HG03175 (cell line): ENCODE measurements around the gene ZNF292.
"Not testable (repeated sequence)": the region's sequence is repeated elsewhere in the genome, so short reads cannot be mapped to it uniquely, and the experiment has no call there.

ENCODE experiments used
- ATAC-seq: cut with Tn5 transposase; IDR thresholded peaks from one replicate; pipeline ENCODE4 v1.9.1; 2021; ENCODE audit warnings: mild to moderate bottlenecking, moderate library complexity; ENCODE audit not compliant: unreplicated experiment

The ZNF292 gene

GRCh38 chr6:87161299-87161698 is 5.9 kb downstream of the ZNF292 start:
- no peak for ATAC-seq

GRCh38 chr6:87164004-87164403 is 8.6 kb downstream of the ZNF292 start:
- no peak for ATAC-seq

DNA sequence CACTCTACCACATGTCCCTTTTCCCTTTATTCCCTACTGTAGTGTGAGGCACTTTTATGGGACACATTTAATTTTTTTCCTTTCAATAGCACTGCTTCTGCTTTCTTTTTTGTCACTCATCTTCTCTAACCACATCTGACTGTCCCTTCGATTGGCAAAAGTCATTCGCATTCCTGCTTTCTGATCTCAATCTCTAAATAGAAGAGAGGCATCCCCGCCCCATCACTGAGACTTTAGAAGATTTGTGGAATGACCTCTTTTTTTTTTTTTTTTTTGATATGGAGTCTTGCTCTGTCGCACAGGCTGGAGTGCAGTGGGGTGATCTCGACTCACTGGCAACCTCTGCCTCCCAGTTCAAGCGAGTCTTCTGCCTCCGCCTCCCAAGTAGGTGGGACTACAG is 9.1 kb downstream of the ZNF292 start:
- ATAC-seq: no peak

- no peak for ATAC-seq
Measured at GRCh38 chr6:87165185-87165584, 9.8 kb downstream of the ZNF292 start.

- no peak for ATAC-seq
Measured at GRCh38 chr6:87171938-87172633, 16.7 kb downstream of the ZNF292 start.

DNA sequence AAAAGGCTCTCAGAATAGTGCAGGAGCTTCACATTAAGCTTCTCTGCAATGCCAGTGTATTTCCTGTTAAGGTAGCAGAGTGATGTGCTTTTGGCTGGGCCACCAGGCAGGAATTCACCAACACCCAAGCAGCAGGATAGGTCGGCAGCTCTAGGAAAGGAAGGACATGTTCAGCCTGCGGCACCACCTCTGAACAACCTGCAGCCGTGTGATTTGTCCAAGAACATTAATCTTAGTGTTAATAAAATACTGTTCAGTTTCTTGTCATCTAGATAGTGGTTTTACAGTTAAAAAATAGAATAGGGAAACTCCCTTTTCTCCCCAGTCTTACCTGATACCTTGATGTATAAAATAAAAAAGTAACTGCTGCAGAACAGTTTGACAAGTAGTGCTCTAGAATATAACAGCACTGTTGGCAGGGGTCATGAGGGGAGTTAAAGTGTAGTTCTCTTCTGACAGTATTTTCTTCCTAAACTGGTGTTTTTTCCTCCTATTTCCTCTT is 18.8 kb downstream of the ZNF292 start:
- ATAC-seq: no peak

- ATAC-seq: no peak
Measured at GRCh38 chr6:87176493-87176892, 21.1 kb downstream of the ZNF292 start.

GRCh38 chr6:87180105-87180728 is 24.9 kb downstream of the ZNF292 start:
- ATAC-seq: no peak

- no peak for ATAC-seq
Measured at GRCh38 chr6:87181903-87182302, 26.5 kb downstream of the ZNF292 start.

- peak; percentile 63 for ATAC-seq
Measured at GRCh38 chr6:87182321-87182720, 27.0 kb downstream of the ZNF292 start.

DNA sequence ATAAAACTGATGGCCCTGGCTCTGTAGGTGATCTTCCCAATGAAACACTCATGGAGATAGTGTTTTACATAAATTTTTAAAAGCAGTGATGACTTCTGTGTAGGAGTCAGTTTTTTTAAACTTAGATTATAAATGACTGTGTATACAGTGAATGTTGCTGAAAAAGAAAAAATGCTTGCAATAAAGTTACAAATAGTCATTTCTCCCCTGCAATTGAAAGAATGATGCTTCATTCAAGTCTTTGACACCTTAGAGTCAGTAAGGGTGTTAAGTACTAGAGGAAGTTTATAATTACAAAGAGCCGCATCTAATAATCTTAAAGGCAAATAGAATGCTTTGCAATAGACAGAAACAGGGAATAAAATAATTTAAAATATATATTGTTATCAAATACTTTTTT is 27.6 kb downstream of the ZNF292 start:
- ATAC-seq: no peak

- ATAC-seq: no peak
Measured at GRCh38 chr6:87183687-87184086, 28.3 kb downstream of the ZNF292 start.

GRCh38 chr6:87184762-87185250 is 29.4 kb downstream of the ZNF292 start:
- no peak for ATAC-seq

DNA sequence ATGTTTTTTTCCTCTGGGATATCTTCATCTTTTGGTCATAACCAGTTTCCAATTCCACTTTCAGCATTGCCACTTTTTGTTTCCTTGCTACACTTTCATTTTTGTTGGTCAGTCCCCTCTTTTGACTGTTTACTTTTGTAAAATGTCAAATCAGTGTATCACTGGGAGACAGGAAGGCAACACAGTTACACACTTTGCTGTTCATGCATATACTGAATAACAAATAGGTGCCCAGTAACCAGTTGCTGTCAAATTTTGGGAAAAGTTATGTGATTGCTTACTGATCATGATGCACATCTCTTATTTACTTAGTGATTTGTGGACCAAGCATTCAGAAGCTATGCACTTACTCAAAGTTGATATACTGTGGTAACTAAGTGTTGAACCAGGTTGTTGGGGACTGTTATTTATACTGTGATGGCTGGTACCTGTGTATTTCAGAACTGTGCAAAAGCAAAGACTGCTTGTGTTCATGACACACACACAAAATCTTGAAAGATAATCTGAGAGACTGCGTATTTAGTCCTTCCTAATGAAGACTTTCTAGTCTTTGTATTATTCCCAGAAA is 41.0 kb downstream of the ZNF292 start:
- ATAC-seq: no peak

DNA sequence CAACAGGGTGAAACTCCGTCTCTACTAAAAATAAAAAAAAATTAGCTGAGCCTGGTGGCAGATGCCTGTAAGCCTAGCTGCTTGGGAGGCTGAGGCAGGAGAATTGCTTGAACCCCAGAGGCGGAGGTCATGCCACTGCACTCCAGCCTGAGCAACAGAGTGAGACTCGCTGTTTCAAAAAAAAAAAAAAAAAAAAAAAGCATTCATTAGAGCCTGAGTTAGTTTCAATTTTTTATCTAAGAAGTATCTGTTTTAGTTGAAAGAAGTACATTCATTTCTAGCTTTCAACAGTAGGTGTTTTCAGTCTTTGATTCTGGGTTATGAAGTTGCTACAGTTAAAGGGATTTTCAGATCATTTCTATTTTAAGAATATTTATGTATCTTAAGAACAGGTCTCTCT is 42.2 kb downstream of the ZNF292 start:
- peak; percentile 70 for ATAC-seq

DNA sequence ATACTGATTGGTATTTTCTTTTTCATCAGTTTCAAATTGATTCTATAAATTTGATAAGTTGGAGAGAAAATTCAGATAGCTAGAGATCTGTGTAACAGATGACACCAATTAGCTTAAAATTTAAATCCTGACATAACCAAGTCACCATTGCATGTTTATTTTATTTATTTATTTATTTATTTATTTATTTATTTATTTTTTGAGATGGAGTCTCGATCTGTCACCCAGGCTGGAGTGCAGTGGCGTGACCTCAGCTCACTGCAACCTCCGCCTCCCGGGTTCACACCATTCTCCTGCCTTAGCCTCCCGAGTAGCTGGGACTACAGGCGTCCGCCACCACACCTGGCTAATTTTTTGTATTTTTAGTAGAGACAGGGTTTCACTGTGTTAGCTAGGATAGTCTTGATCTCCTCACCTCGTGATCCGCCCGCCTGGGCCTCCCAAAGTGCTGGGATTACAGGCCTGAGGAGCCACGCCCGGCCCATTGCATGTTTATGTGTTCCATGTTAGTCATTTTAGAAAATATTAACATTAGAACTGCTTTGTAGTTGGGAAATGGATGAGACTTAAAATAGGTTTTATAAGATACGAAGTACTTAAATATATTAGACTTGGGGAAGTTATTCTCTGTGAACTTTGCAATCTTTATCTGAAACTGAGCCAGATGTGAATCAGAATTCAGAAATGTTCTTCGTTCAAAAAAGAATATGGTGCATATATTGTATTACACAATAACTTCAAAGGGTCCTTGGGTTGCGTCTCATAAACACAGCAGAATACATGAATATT is 42.9 kb downstream of the ZNF292 start:
- not testable (repeated sequence) for ATAC-seq

- no peak for ATAC-seq
Measured at GRCh38 chr6:87199787-87200186, 44.4 kb downstream of the ZNF292 start.

DNA sequence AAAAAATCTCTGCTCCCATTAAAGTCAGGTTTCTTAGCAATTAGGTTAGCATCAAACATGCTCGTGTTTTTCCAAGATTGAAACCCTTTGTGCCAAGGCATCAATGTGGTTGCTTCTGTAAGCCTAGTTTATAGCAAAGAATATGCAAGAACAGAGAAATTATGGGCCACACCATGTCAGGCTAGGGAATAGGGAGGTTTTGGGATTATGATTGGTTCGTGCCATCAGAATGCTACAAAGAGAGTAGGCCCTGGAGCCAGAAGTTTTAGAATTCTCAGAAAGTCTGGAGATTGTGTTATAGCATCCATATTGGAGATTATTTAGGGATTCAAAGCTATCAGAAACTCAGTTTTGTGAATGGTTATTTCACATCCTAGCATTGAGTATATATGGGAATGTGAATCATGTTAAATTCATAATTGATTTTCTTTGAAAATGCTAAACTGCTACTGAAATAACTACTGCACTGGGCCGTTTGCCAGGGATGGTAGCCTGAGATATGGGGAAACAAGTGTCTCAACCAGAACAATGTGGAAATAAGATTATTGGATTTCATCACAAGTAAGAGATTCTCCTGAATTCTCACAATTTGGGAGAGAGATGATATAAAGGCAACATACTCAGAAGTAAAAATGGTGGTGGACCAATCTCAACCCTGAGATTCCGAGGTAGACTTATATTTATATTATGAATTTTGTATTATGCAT is 45.3 kb downstream of the ZNF292 start:
- ATAC-seq: no peak

GRCh38 chr6:87203448-87204023 is 48.2 kb downstream of the ZNF292 start:
- no peak for ATAC-seq

DNA sequence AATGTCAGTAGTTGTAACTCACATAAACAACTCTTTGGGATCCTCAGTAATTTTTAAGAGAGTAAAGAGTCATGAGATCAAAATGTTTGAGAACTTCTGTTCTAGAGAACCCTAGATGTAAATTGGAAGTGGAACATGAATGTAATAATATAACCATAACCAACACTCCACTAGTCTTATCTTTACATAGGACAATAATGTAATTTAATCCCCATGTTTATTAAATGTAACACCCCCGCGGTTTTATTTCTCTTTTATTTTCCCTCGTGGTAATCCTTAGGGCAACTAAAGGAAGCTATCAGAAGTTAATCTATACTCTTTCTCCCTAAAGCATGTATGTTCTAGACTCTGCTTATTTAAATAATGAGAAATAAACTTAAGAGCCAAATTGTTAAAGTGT is 54.4 kb downstream of the ZNF292 start:
- ATAC-seq: no peak
